Stomach (tissue), 4 donors: Measurements from ENCODE around the gene FNTB.

Source experiments
- CTCF ChIP-seq, 7 experiments: fragments of 450-650 bp in 4 of 7; fragments of 200-600 bp in 3 of 7; sonication (generic) in 3 of 7; IDR thresholded peaks; one replicate each; pipeline ENCODE4 v1.5.1; 2016 to 2019; ENCODE audit warnings: antibody characterized with exemption in 7 of 7, control low read depth in 2 of 7, mild to moderate bottlenecking in 1 of 7
- EP300 ChIP-seq: sonication (generic); formaldehyde crosslinking; IDR thresholded peaks from one replicate; pipeline ENCODE4 v1.6.1; 2017; ENCODE audit warnings: antibody characterized with exemption
- POLR2A ChIP-seq, 4 donors: fragments of 450-650 bp; IDR thresholded peaks; one replicate each; pipeline ENCODE4 v1.6.1; 2016; ENCODE audit warnings: antibody characterized with exemption in 4 of 4, control low read depth in 2 of 4, mild to moderate bottlenecking in 1 of 4, moderate library complexity in 1 of 4
- POLR2AphosphoS5 ChIP-seq, 3 donors: sonication (generic); formaldehyde crosslinking; IDR thresholded peaks; one replicate each; pipeline ENCODE4 v1.6.1; 2016; ENCODE audit warnings: antibody characterized with exemption in 3 of 3

- TF ChIP-seq CTCF (IDR thresholded peaks at IDR 0.05) (no peak), EP300 (no peak), POLR2A (IDR thresholded peaks at IDR 0.05) (no peak), POLR2AphosphoS5 (IDR thresholded peaks at IDR 0.05) (no peak)
These were observed 29.8 kb downstream of the FNTB start for GRCh38 chr14:65016471-65016870.
